Globus pallidus (tissue), 1 donor: ENCODE data around the gene CASS4.
"Not testable (repeated sequence)": the region's sequence is repeated elsewhere in the genome, so short reads cannot be mapped to it uniquely, and the experiment has no call there.

ENCODE experiments used
- DNase-seq: peaks from one replicate; pipeline ENCODE4 v3.0.0-alpha.2; 2015; ENCODE audit warnings: low spot score

The CASS4 gene

GRCh38 chr20:56392132-56392880, 19.8 kb upstream of the CASS4 start, which contains the start of the genes AURKA and CSTF1:
TSS of gene AURKA (minus strand) at chr20:56392215. CDS start at chr20:56388197, 4,018 bp downstream.
TSS of gene CSTF1 (plus strand) at chr20:56392645. CDS start at chr20:56395553, 2,908 bp downstream.
- DNase-seq, result peak; percentile 99

GRCh38 chr20:56392881-56393482, 19.1 kb upstream of the CASS4 start:
- no peak for DNase-seq

GRCh38 chr20:56393653-56394052, 18.4 kb upstream of the CASS4 start:
- DNase-seq, result no peak

GRCh38 chr20:56395166-56395565, 16.9 kb upstream of the CASS4 start:
- DNase-seq, result no peak

- DNase-seq, result peak; percentile 65
Observed at GRCh38 chr20:56400001-56400640, 11.9 kb upstream of the CASS4 start.

- no peak for DNase-seq
Observed at GRCh38 chr20:56403465-56403864, 8.6 kb upstream of the CASS4 start.

- not testable (repeated sequence) for DNase-seq
Observed at GRCh38 chr20:56405356-56405755, 6.7 kb upstream of the CASS4 start.

- no peak for DNase-seq
Observed at GRCh38 chr20:56406910-56407309, 5.2 kb upstream of the CASS4 start.

- DNase-seq, result no peak
Observed at GRCh38 chr20:56409521-56409920, 2.5 kb upstream of the CASS4 start.

- no peak for DNase-seq
Observed at GRCh38 chr20:56409956-56410355, 2.1 kb upstream of the CASS4 start.

GRCh38 chr20:56411287-56411686, 773 bp upstream of the CASS4 start:
- DNase-seq, result not testable (repeated sequence)

- DNase-seq, result no peak
Observed at GRCh38 chr20:56412473-56412790, 372 bp downstream of the CASS4 start.

- no peak for DNase-seq
Observed at GRCh38 chr20:56412949-56413348, 889 bp downstream of the CASS4 start.

- no peak for DNase-seq
Observed at GRCh38 chr20:56414842-56415765, 3.0 kb downstream of the CASS4 start.

- DNase-seq, result no peak
Observed at GRCh38 chr20:56417402-56417801, 5.3 kb downstream of the CASS4 start.

- DNase-seq, result no peak
Observed at GRCh38 chr20:56417911-56418310, 5.9 kb downstream of the CASS4 start.

GRCh38 chr20:56418385-56418861, 6.4 kb downstream of the CASS4 start:
- DNase-seq, result no peak

- DNase-seq, result no peak
Observed at GRCh38 chr20:56420028-56420427, 8.0 kb downstream of the CASS4 start.

GRCh38 chr20:56420940-56421688, 9.1 kb downstream of the CASS4 start:
- no peak for DNase-seq

- DNase-seq, result no peak
Observed at GRCh38 chr20:56422076-56422823, 10.2 kb downstream of the CASS4 start.

- DNase-seq, result no peak
Observed at GRCh38 chr20:56422824-56423189, 10.7 kb downstream of the CASS4 start.
